HG02938 (cell line): ENCODE data around the gene ATN1.
"Not testable (repeated sequence)": the region's sequence is repeated elsewhere in the genome, so short reads cannot be mapped to it uniquely, and the experiment has no call there.

Experiments
- ATAC-seq: cut with Tn5 transposase; IDR thresholded peaks from one replicate; pipeline ENCODE4 v1.9.1; 2021; ENCODE audit warnings: mild to moderate bottlenecking, moderate library complexity; ENCODE audit not compliant: unreplicated experiment

ATN1 gene

DNA sequence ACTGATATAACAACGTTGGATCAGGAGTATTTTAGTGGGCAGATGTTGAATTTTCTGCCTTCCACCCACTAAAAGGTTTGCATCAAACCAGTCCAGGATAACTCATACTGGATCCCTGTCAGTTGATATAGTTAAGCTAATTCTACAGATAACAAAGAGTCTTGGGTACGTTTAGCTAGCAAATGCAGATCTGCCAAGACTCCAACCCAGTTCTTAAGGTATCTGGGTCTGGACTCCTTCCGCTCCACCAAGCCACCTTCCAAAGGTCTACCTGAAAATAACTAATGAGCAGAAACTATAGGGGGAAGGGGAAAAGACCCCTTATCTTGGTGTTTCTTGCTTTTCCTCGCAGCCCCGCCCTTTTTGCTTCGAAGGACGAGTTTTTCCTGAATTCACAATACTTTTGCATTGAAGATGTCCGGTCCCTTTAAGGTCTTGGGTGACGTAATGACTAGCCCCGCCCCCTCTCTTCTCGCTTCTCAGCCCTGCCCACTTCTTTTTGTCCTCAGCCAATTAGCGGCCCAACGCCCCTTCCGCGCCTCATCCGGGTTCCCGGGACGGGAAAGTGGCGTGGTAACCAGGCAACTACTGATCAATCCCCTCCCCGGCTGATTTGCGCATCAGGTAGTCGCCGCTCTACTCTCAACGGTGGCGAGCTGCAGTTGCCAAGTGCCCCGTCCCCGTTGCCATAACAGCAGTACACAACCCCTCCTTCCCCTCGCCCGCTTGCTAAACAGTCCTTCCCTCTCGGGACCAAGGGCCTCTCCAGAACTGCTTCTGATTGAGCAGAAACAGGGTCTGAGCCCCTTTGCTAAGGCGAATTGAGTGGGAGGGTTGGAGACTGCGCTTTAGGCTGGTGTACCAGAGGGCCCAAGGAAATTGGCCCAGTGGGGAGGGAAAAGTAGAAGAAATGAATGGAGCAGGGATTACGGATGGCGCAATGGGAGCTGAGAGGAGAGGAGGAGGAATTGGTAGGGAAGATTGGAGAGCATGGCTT, 23.2 kb upstream of the ATN1 start, which contains the start of gene LRRC23:
Gene LRRC23, plus strand, starts transcription at position 543 of the 997 bp plus-strand sequence. CDS start 812 bp downstream, outside the sequence.
- peak; percentile 91 for ATAC-seq

DNA sequence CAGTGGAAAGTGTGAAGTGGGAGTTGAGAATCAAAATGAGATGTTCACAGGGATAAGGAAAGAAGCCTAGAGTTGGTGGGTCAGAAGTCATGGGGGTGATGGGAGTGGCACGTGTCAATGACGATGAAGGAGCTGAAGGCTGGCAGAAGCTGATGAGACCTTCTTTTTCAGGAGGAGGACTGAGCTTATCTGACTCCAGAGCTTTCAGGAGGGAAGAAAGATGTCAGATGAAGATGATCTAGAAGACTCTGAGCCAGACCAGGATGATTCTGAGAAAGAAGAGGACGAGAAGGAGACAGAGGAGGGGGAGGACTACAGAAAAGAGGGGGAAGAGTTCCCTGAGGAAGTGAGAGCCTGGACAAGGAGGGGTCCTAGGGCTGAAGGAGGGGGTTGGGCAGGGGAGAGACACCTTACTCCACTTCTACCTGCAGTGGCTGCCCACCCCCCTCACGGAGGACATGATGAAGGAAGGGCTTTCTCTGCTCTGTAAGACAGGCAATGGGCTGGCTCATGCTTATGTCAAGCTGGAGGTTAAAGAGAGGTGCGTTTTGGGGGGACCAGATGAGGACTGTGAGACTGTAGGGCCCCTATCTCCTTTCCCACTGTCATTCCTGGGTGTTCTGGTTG, 22.2 kb upstream of the ATN1 start:
- ATAC-seq = no peak

DNA sequence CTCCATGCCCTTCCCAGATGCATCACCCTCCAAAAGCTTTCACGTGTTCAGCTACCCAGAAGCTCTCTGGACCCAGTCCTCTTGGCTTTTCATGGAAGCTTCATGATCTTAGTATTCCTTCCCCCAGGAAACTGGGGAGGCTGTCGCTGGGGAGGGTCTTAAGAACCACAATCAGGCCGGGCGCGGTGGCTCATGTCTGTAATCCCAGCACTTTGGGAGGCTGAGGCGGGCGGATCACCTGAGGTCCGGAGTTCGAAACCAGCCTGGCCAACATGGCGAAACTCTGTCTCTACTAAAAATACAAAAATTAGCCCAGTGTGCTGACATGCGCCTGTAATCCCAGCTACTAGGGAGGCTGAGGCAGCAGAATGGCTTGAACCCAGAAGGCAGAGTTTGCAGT, 19.6 kb upstream of the ATN1 start:
- not testable (repeated sequence) for ATAC-seq

DNA sequence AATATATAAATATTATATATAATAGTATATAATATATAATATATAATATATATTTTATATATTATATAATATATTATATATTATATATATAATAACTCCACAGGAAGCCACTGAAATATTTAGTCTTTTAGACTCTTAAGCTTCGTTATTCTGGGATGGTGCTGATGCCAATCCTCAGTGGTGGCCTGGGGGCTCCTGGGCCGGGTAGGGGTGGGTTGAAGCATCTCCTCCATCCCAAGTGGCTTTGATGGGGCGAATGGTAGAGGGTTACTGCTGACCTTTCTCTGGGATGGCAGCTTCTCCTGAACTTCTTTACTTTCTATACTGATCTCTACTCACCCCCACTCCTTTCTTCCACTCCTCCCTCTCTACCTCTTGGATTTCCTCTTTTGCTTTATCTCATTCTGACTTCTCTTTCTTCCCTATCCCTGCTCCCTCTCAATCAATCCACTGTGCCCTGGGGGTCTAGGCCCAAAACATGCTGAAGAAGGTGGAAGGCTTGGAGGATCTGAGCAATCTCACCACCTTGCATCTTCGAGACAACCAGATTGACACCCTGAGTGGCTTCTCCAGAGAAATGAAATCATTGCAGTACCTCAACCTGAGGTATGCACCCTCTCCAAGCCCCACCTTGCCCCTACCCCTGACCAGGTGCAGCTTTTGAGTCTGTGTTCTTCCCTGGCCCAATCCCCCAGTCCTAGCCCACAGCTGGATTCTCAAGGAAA, 18.2 kb upstream of the ATN1 start:
- no peak for ATAC-seq

GRCh38 chr12:6912164-6912935, 15.4 kb upstream of the ATN1 start:
- no peak for ATAC-seq

DNA sequence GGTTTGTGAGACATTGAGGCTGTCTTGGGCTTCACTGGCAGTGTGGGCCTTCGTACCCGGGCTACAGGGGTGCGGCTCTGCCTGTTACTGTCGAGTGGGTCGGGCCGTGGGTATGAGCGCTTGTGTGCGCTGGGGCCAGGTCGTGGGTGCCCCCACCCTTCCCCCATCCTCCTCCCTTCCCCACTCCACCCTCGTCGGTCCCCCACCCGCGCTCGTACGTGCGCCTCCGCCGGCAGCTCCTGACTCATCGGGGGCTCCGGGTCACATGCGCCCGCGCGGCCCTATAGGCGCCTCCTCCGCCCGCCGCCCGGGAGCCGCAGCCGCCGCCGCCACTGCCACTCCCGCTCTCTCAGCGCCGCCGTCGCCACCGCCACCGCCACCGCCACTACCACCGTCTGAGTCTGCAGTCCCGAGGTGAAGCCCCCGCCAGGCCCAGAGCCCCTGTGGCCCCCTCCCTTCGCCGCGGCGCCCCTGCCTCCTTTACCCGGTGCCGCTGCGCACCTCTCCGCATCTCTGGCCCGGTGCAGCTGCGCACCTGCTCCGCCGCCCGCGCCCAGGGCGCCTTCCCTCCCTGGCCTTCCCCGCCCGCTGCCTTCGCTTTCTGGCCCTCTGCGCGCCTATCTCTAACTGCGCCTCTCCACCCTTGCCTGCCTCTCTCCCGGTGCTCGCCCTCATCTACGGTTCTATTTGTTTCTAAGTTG, 13.4 kb upstream of the ATN1 start, which contains the start of gene ENO2:
Gene ENO2, plus strand, starts transcription at position 335 of the 701 bp plus-strand sequence. CDS start 1,253 bp downstream, outside the sequence.
- ATAC-seq = no peak

DNA sequence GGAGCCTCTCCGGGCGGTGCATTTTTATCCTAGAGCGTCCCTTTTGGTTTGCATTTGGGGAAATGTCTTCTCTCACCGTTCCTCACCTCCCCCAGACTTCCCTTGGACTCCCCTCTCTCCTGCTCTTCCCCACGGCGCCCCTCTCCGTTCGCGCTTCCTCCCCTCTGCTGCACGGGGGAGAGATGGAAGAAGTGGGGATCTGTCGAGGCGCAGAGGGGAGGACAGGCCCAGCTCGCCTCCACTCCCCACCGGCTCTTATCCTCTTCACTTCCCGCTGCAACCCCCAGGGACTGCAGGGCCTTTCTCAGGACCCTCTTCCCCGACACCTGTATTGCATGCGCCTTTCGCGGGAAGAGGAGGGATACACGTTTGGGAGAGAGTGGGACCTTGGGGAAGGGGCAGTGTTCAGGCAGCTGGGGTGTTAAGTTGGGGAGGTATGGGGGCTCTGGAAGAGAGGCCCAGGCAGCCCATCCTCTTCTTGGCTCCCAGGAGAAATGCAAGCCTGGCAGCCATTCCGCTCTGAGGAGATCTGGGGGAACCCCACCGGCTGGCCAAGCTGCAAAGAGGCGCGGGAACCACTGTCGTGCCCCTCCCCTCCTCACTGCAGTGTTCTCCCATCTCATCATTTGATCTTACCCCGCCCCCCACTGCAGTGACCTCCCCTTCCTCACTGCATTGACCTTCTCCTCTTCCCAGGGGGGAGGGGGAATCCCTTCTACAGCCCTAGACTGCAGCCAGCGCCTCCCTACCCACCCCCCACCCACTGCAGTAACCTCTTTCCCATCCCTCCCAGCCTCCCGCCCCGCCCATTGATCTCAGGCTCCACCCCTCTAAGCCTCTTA, 12.6 kb upstream of the ATN1 start:
- no peak for ATAC-seq

DNA sequence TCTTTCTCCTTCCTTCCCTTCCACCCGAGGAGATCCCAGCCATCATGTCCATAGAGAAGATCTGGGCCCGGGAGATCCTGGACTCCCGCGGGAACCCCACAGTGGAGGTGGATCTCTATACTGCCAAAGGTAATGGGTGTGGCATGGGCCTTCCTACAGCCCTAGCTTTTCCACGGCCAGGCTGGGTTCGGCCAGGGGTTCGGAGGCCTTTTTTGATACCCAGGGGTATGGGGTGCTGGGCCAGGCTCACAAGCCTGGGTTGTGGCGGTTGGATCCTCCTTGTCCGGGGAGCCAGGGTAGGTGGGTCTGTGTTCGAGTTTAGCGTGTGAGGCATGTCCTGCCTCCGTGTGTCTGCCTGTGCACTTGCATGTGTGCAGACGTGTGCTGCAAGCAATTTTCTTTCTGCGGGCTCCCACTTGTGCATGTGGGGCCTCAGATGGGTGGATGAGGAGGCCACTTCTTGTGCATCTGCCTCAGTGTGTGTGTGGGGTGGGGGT, 11.9 kb upstream of the ATN1 start:
- no peak for ATAC-seq

GRCh38 chr12:6916426-6917200, 11.1 kb upstream of the ATN1 start:
- ATAC-seq = no peak

DNA sequence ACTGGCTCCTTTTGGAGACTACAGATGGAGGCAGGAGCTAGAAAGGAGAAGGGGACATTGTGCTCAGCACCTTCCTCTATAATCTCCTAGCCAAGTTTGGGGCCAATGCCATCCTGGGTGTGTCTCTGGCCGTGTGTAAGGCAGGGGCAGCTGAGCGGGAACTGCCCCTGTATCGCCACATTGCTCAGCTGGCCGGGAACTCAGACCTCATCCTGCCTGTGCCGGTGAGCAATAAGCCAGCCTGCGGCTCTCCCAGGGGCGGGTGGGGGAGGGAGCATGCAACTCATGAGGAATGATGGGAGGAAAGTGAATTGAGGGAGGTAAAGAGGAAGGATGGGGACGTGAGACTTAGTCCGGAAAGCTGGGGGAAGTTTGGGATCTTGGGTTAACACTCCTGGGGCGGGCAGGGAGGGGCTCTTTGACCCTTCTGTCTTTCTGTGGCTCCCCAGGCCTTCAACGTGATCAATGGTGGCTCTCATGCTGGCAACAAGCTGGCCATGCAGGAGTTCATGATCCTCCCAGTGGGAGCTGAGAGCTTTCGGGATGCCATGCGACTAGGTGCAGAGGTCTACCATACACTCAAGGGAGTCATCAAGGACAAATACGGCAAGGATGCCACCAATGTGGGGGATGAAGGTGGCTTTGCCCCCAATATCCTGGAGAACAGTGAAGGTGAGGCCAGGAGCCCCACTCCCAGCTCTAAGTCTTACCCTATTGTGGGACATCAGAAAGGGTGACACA, 10.1 kb upstream of the ATN1 start:
- ATAC-seq = no peak

DNA sequence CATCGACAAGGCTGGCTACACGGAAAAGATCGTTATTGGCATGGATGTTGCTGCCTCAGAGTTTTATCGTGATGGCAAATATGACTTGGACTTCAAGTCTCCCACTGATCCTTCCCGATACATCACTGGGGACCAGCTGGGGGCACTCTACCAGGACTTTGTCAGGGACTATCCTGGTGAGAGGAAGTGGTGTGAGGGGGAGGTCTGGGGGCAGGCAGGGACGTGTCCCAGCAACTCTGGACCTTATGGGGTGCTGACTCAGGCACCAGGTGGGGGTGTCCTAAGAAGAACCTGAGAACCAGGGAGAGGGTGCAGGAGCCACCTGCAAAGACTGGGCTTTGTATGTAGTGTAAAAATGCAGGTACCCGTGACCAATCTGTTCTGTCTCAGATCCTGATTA, 8.2 kb upstream of the ATN1 start:
- ATAC-seq = no peak

DNA sequence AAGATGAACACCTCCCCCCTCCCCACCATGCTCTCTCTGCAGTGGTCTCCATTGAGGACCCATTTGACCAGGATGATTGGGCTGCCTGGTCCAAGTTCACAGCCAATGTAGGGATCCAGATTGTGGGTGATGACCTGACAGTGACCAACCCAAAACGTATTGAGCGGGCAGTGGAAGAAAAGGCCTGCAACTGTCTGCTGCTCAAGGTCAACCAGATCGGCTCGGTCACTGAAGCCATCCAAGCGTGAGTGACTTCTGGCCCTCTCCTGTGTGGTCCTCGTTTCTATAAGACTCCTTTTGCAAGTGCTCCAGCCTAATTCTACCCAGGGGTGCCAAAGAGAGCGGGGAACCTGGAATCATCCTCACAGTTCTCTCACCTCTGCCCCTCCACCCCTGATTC, 6.2 kb upstream of the ATN1 start:
- no peak for ATAC-seq

DNA sequence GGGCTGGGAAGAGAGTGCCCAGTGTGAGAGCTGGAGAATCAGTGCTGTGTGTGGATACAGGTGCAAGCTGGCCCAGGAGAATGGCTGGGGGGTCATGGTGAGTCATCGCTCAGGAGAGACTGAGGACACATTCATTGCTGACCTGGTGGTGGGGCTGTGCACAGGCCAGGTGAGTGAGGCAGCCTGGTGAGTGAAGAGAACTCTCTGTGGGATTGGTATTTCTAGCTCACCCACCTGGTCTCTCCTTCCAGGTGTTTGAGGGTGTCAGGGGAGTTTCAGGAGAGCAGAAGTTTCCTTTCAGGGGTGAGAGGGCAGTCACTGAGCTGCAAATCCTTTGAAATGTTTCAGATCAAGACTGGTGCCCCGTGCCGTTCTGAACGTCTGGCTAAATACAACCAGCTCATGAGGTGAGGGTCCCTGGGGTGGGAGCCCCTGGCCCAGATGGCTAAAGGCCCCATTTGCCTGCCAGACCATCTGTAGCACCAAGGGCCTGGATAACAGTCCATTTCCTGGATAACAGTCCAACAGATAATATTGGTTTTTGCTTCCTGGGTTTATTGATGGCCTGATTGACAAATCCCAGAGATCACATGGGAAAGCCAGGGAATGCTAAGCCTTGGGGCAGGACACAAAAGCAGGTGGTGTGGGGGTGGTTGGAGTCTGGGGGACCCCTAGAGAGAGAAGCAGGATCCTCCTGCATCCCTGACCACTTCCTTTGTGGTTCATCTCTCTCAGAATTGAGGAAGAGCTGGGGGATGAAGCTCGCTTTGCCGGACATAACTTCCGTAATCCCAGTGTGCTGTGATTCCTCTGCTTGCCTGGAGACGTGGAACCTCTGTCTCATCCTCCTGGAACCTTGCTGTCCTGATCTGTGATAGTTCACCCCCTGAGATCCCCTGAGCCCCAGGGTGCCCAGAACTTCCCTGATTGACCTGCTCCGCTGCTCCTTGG, 5.5 kb upstream of the ATN1 start:
- ATAC-seq = no peak

- no peak for ATAC-seq
Measured at GRCh38 chr12:6923003-6923732, 4.6 kb upstream of the ATN1 start.

DNA sequence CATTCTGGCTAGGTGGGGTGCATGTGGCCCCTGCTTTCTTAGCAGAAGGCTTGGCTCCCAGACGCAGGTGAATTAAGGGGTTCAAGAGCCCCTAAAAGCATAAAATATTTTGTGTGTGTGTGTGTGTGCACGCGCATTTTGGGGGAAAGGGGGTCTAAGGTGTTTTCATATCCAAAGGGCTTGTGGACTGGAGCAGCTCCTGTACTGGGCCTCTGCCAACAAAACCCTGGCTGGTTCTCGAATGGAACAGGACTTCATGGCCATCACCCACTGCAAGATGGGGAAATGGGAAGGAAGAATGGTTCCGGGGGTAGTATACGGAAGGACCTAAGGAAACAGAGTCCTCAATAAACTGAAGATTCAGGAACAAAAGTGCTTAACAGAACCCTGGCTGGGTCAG, 3.9 kb upstream of the ATN1 start:
- no peak for ATAC-seq

- no peak for ATAC-seq
Measured at GRCh38 chr12:6925239-6925539, 2.6 kb upstream of the ATN1 start.
